MM.1S (cell line): ENCODE results near the gene TIMP2.

Experiments
- DNase-seq: peaks from one replicate; pipeline ENCODE4 v3.0.0-alpha.2; 2015
- H2AFZ ChIP-seq: fragments of 300-600 bp; sonication (generic); 2 replicates; pipeline ENCODE4 v1.6.0; 2016; ENCODE audit warnings: antibody characterized with exemption, low read length
- H3F3A ChIP-seq: fragments of 300-600 bp; sonication (generic); 2 replicates; pipeline ENCODE4 v1.6.1; 2016; ENCODE audit warnings: mild to moderate bottlenecking, antibody characterized with exemption, low read length, moderate library complexity, mixed read lengths; ENCODE audit not compliant: insufficient read depth
- H3K27ac ChIP-seq: fragments of 300-600 bp; sonication (generic); 2 replicates; pipeline ENCODE4 v1.5.1; 2016; ENCODE audit warnings: mild to moderate bottlenecking, low read length
- H3K27me3 ChIP-seq: fragments of 300-600 bp; sonication (generic); replicated peaks from 2 replicates; pipeline ENCODE4 v1.6.0; 2016; ENCODE audit warnings: low read length; ENCODE audit not compliant: insufficient read depth
- H3K36me3 ChIP-seq: fragments of 300-600 bp; sonication (generic); replicated peaks from 2 replicates; pipeline ENCODE4 v1.6.1; 2016; ENCODE audit warnings: mild to moderate bottlenecking, low read length, mixed read lengths; ENCODE audit not compliant: insufficient read depth
- H3K4me1 ChIP-seq: fragments of 300-600 bp; sonication (generic); 2 replicates; pipeline ENCODE4 v1.6.1; 2016; ENCODE audit warnings: low read length, mixed read lengths
- H3K4me2 ChIP-seq: fragments of 300-600 bp; sonication (generic); 2 replicates; pipeline ENCODE4 v1.6.0; 2016; ENCODE audit warnings: low read depth, low read length
- H3K4me3 ChIP-seq: fragments of 300-600 bp; sonication (generic); 2 replicates; pipeline ENCODE4 v1.5.1; 2016; ENCODE audit warnings: low read length, mixed read lengths
- H3K79me2 ChIP-seq: fragments of 300-600 bp; sonication (generic); 2 replicates; pipeline ENCODE4 v1.6.1; 2016; ENCODE audit warnings: mixed run types, low read length, mixed read lengths
- H3K9ac ChIP-seq: fragments of 300-600 bp; sonication (generic); 2 replicates; pipeline ENCODE4 v1.6.1; 2016; ENCODE audit warnings: low read length, mixed read lengths
- H3K9me2 ChIP-seq: fragments of 300-600 bp; sonication (generic); replicated peaks from 2 replicates; pipeline ENCODE4 v1.6.1; 2016; ENCODE audit warnings: mild to moderate bottlenecking, low read length, mixed read lengths; ENCODE audit not compliant: insufficient read depth
- H3K9me3 ChIP-seq: fragments of 300-600 bp; sonication (generic); replicated peaks from 2 replicates; pipeline ENCODE4 v1.6.1; 2016; ENCODE audit warnings: mild to moderate bottlenecking, low read length, mixed read lengths; ENCODE audit not compliant: insufficient read depth
- H4K20me1 ChIP-seq: fragments of 300-600 bp; sonication (generic); 2 replicates; pipeline ENCODE4 v1.6.1; 2016; ENCODE audit warnings: mild to moderate bottlenecking, low read length, moderate library complexity, mixed read lengths; ENCODE audit not compliant: insufficient read depth
- EZH2 ChIP-seq: fragments of 300-600 bp; sonication (generic); optimal IDR thresholded peaks from 2 replicates; pipeline ENCODE3; 2017; ENCODE audit warnings: low read depth, mild to moderate bottlenecking, antibody characterized with exemption, low read length, mixed read lengths
- EZH2phosphoT487 ChIP-seq: fragments of 300-600 bp; sonication (generic); IDR thresholded peaks from 2 replicates; pipeline ENCODE4 v1.6.1; 2018; ENCODE audit warnings: antibody characterized with exemption, low read length
- TF ChIP-seq, protein P1 (sequence below): fragments of 300-600 bp; sonication (generic); IDR thresholded peaks from 2 replicates; pipeline ENCODE4 v1.5.1; 2016; ENCODE audit warnings: antibody characterized with exemption, low read length, mixed read lengths

The TIMP2 gene

DNA sequence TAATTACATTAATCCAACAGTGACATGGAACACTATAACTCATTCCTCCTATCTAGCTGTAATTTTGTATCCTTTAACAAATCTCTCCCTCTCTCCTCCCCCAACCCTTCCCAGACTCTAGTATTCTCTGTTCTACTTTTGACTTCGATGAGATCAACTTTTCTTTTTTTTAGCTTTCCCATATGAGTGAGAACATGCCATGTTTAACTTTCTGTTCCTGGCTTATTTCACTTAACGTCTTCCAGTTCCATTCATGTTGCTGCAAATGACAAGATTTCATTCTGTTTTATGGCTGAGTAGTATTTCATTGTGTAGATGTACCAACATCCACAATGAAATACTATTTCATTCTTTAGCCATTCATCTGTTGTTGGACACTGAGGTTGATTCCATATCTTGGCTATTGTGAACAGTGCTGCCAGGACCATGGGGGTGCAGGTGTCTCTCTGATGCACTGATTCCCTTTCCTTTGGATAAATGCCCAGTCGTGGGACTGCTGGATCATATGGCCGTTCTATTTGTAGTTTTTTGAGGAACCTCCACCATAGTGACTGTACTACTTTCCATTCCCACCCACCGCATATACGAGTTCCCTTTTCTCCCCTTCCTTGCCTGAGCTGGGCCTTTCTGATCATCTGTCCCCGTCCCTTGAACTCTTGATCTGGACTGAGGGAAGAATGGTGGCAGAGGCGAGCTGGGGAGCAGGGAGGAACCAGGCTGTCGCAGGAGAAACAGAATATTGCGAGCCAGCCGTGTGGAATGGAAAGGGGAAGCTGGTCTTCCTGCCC lies 14.5 kb downstream of the TIMP2 start:
- Histone ChIP-seq H3K4me2 (no peak overlapping the region), H4K20me1 (peaks cover 4% of the 10 kb centered on the region; the same call in 1 of the 2 replicates), H3K36me3 (no peaks in the 10 kb centered on the region), H3K4me3 (no peak overlapping the region), H3K9ac (no peak overlapping the region), H3K4me1 (no peaks in the 10 kb centered on the region), H3K79me2 (peaks cover 96% of the 10 kb centered on the region), H3K27me3 (no peaks in the 10 kb centered on the region), H3K27ac (no peak overlapping the region), H3K9me2 (no peaks in the 10 kb centered on the region), H2AFZ (no peak overlapping the region), H3K9me3 (no peaks in the 10 kb centered on the region), H3F3A (no peaks in the 10 kb centered on the region)
- no peak for TF ChIP-seq EZH2
- TF ChIP-seq, protein P1, sequence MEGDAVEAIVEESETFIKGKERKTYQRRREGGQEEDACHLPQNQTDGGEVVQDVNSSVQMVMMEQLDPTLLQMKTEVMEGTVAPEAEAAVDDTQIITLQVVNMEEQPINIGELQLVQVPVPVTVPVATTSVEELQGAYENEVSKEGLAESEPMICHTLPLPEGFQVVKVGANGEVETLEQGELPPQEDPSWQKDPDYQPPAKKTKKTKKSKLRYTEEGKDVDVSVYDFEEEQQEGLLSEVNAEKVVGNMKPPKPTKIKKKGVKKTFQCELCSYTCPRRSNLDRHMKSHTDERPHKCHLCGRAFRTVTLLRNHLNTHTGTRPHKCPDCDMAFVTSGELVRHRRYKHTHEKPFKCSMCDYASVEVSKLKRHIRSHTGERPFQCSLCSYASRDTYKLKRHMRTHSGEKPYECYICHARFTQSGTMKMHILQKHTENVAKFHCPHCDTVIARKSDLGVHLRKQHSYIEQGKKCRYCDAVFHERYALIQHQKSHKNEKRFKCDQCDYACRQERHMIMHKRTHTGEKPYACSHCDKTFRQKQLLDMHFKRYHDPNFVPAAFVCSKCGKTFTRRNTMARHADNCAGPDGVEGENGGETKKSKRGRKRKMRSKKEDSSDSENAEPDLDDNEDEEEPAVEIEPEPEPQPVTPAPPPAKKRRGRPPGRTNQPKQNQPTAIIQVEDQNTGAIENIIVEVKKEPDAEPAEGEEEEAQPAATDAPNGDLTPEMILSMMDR, result no peak
- TF ChIP-seq EZH2phosphoT487, result no peak
- DNase-seq, result no peak

DNA sequence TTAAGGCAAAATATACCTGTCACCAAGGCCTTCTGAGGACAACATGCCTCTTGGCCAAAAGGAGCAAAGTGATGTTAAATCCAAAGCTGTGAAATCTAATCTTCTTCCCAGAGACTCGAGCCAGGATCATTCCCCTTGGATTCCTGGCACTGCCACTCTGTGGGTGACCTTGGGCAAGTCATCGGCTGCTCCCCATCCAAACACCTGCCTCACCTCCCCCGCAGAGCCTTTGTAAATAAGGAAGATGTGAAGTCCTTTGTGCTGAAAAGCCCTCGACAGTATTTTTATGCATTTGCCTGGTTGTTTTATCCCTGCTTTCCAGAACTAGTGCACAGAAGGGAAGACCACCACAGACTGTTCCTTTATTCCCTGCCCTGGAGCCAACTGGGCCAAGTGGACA lies 16.8 kb downstream of the TIMP2 start:
- no peak overlapping the region for H3K4me2 ChIP-seq
- no peak for DNase-seq
- no peak overlapping the region for H3K27ac ChIP-seq
- no peaks in the 10 kb centered on the region for H3K9me3 ChIP-seq
- no peak overlapping the region for H3K4me3 ChIP-seq
- TF ChIP-seq, protein P1, result no peak
- no peak for TF ChIP-seq EZH2phosphoT487
- no peak for TF ChIP-seq EZH2
- H2AFZ ChIP-seq, result no peak overlapping the region
- no peaks in the 10 kb centered on the region for H3K4me1 ChIP-seq
- no peaks in the 10 kb centered on the region for H3F3A ChIP-seq
- no peaks in the 10 kb centered on the region for H3K9me2 ChIP-seq
- H3K27me3 ChIP-seq, result no peaks in the 10 kb centered on the region
- peaks cover 100% of the 10 kb centered on the region for H3K79me2 ChIP-seq
- H3K9ac ChIP-seq, result no peak overlapping the region
- H4K20me1 ChIP-seq, result peaks cover 11% of the 10 kb centered on the region; the same call in 1 of the 2 replicates
- peaks cover 4% of the 10 kb centered on the region; the same call in 1 of the 2 replicates for H3K36me3 ChIP-seq

DNA sequence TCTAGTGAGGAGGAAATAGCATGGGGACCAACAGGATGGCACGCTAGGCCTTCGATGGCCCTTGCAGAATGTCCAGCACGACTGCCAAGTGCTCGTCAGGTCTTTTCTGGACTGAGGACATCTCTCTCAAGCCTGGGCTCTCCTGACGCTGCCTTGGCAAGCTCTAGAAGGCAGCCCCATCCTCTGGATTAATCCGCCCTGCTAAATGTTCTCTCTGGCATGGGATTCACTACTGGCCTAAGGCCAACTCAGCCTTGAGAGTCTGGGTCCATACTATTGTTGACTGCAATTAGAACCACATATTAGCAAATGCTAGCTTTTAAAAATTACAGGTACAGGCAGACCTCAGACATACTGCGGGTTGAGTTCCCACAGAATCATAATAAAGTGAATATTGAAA lies 19.6 kb downstream of the TIMP2 start:
- H3K9ac ChIP-seq, result no peak overlapping the region
- H4K20me1 ChIP-seq, result peaks cover 13% of the 10 kb centered on the region; the same call in 1 of the 2 replicates
- no peaks in the 10 kb centered on the region for H3K27me3 ChIP-seq
- H3K4me1 ChIP-seq, result no peaks in the 10 kb centered on the region
- no peak for DNase-seq
- H3K9me3 ChIP-seq, result no peaks in the 10 kb centered on the region
- no peak overlapping the region for H2AFZ ChIP-seq
- peaks cover 100% of the 10 kb centered on the region for H3K79me2 ChIP-seq
- no peaks in the 10 kb centered on the region for H3K9me2 ChIP-seq
- no peak overlapping the region for H3K4me3 ChIP-seq
- no peak overlapping the region for H3K27ac ChIP-seq
- no peak overlapping the region for H3K4me2 ChIP-seq
- no peaks in the 10 kb centered on the region for H3F3A ChIP-seq
- TF ChIP-seq EZH2, result no peak
- TF ChIP-seq, protein P1, result no peak
- no peak for TF ChIP-seq EZH2phosphoT487
- H3K36me3 ChIP-seq, result peaks cover 4% of the 10 kb centered on the region; the same call in 1 of the 2 replicates
